GM13977 (cell line): ENCODE data around the gene MAP3K7CL.

Experiments
- DNase-seq: peaks from one replicate; pipeline ENCODE4 v3.0.0; 2012; ENCODE audit warnings: low spot score
- CTCF ChIP-seq: IDR thresholded peaks from 2 replicates; pipeline ENCODE4 v1.5.1; 2012; ENCODE audit warnings: mild to moderate bottlenecking, control low read depth; ENCODE audit not compliant: insufficient read depth; ENCODE audit errors: extremely low read depth, missing control alignments
- in situ Hi-C: fragments of 300-500 bp; cut with MboI; formaldehyde crosslinking; loops from one replicate; pipeline ENCODE4 v1.12.0; 2022; ENCODE audit warnings: low sequenced_read_pairs, low pct_unique_long_range_greater_than_20kb, mixed read lengths, inconsistent platforms; ENCODE audit not compliant: unreplicated experiment

Gene MAP3K7CL

GRCh38 chr21:29172282-29172681 is 41.8 kb downstream of the MAP3K7CL start:
- no peak for DNase-seq
- in situ Hi-C loops = no loop called here
- no peak for TF ChIP-seq CTCF

GRCh38 chr21:29174607-29175013 is 44.2 kb downstream of the MAP3K7CL start:
- in situ Hi-C loops = no loop called here
- no peak for DNase-seq
- no peak for TF ChIP-seq CTCF

- no peak for DNase-seq
- in situ Hi-C loops = no loop called here
- no peak for TF ChIP-seq CTCF
These were observed 45.1 kb downstream of the MAP3K7CL start for GRCh38 chr21:29175408-29176134.

GRCh38 chr21:29176471-29177120 is 46.2 kb downstream of the MAP3K7CL start:
- no peak for DNase-seq
- no peak for TF ChIP-seq CTCF
- in situ Hi-C loops = no loop called here

GRCh38 chr21:29177800-29178199 is 47.4 kb downstream of the MAP3K7CL start:
- TF ChIP-seq CTCF = no peak
- in situ Hi-C loops = no loop called here
- DNase-seq = no peak

- in situ Hi-C loops = no loop called here
- no peak for DNase-seq
- no peak for TF ChIP-seq CTCF
These were observed 48.5 kb downstream of the MAP3K7CL start for GRCh38 chr21:29178926-29179325.
